HG02623 (cell line): ENCODE measurements around the gene LGALS3BP.

Experiments used
- ATAC-seq: cut with Tn5 transposase; IDR thresholded peaks from one replicate; pipeline ENCODE4 v1.9.1; 2021; ENCODE audit warnings: moderate library complexity; ENCODE audit not compliant: unreplicated experiment

Gene LGALS3BP

DNA sequence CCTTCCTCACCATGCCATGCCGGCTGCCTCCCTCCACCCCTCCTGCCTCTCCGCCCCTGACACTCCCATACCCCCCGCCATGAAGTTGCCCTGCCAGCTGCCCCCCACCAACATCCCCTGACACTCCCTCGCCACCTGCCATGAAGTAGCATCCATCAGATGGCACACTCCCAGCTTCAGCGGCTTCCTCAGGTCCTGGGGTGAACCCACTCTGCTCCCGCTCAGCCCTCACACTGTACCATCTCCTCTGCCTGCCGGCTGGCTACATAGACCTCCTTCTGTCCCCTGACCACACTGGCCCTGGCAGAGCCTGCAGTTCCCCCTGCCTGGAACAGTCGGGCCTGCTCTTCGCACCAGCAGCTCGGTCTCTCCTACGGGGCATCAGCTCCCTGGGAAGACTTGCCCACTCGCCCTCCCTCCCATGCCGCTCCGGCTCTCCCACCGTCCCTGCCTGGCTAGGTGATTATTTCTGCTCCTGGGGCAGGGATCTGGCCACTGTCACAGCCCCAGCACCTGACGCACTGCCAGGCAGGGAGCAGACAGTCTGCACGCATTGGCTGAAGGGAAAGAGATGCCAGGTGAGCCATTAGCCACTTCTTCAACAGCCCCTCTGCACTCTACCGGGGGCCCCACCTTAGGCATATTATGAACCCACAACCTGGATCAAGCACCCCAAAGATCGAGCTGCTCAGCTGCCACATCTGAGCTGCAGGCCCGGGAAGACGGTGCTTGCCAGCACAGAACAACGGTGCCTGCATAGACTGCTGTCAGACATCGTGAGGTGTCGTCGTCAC, 20.9 kb upstream of the LGALS3BP start:
- ATAC-seq: no peak

DNA sequence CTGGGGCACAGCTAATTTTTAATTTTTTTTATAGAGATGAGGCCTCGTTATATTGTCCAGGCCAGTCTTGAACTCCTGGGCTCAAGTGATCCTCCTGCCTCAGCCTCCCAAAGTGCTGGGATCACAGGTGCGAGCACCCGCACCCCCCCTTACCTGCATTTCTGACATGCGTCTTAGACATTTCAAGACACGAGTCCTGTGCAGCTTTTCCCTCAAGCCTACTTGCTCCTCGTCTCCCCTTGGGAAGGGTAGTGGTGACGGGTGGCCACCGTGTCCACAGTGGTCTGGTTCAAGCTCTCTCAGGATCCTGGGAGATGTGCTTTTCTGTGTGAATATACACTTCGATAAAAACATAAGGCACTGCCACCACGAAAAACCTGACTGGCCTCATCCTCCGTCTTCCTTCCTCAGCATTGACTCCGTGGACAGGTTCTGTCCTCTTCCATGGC, 20.2 kb upstream of the LGALS3BP start:
- ATAC-seq: no peak

DNA sequence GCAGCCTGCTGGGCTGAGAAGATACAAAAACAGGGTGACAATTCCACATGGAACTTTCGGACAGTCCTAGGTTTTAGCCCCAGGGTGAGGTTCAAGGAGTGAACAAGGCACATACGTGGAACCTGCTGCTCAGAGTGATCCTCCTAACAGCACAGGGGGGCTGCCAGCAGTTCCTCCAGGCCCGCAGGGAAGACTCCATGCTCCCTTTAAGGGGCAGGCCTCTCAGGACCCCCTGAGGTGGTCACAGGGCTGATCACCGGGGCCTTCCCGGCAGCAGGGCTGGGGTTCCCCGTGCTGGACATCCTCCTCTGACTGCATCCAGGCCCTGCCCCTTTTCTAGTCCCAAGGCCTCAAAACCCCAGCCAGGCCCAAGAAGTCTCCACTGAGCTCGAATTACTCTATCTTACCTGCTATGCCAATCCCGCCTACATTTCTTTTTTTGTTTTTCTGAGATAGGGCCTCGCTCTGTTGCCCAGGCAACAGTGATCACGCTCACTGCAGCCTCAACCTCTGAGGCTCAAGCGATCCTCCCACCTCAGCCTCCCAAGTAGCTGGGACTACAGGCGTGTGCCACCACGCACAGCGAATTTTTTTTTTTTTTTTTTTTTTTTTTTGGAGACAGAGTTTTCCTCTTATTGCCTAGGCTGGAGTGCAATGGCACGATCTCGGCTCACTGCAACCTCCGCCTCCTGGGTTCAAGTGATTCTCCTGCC, 19.5 kb upstream of the LGALS3BP start:
- ATAC-seq: no peak

DNA sequence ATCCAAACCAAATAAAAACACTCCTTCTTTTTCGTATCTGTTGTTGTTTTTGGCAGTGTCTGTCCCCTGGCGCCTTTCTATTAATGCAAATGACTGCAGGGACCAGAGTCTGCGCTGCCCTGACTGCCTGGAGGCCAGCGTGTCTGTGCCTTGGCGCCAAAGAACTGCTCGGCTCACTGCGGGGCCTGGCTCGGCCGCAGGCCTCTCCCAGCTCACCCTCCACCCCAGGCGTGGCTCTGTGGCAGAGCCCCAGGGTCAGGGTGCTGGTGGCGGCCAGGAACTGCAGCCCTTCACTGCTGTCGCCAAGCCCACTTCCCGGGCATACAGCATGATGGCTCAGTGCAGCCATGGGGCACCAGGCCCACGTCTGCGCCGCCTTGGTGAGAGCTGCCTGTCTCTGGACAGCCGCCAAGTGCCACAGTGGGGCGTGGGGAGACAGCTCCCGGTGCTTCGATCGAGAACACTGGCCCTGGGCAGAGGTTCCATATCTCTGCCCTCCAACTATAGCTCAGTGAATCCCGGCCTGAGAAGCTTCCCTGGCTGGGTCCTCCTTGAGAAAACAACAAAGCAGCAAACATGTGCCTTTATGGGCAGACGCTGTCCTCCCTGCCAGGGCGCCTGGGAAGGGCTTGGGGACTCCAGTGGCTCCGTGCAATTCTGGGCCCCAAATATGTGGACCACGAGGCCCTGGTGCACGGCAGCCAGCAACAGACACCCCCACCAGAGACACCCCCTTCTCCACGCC, 18.8 kb upstream of the LGALS3BP start:
- no peak for ATAC-seq

DNA sequence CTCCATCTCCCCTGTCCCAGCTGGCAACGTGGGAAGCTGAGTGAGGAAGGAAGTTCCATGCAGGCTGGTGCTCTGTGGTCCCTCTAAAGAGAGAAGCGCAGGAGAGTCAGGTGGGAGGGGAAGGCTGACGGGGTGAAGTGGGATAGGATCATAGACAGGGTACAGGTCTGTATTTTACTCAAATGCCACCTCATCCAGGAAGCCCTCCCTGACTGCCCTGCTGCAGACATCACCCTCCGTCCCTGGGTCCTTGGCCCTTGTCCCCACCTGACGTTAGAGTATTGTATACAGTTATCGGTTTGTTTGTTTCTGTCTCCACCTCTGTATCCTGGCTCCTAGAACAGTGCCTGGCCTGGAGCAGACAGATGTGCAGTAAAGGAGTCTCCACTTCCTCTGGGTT, 18.2 kb upstream of the LGALS3BP start:
- ATAC-seq: no peak

DNA sequence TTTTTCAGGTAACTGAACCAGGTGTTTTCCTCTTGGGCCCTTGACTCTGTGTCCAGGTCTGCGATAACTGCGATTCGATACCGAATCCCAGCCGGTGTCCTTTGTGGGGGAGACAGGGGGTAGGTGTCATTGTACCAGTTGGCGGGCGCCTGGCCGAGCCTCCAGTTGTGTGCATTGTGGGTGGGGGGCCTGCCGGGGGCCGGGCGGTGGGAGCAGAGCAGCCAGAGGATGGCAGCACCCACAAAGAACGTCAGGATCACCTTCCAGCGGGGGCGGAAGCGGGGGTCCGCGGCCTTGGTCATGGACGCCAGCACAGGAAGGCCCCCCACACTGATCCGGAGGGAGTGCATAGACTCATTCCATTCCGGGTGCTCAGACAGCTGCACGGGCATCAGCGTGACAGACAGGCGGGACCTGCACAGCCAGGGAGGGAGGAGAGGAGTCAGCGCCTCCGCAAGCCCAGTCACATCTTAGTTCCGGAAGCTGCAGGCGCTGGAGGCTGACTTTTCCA, 17.6 kb upstream of the LGALS3BP start:
- no peak for ATAC-seq

DNA sequence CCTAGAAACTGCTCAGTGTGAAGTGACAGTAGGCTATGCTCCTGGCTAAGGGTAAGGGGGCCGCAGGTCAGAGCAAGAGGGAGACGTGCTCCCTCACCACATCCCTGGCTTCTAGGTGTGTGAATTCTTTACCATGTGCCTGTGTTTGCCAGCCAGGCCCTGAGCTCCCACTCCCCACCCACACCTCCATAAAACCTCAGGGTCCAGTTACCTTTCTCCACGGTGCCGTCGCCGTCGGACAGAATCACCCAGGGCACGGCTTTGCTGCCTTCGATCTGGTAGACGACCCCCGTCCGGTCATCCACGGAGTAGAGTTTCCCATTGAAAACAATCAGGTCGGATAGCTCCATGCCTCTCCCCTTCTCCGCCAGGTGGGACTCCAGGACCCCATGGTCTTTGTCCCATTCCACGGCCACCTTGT, 17.1 kb upstream of the LGALS3BP start:
- ATAC-seq: no peak

DNA sequence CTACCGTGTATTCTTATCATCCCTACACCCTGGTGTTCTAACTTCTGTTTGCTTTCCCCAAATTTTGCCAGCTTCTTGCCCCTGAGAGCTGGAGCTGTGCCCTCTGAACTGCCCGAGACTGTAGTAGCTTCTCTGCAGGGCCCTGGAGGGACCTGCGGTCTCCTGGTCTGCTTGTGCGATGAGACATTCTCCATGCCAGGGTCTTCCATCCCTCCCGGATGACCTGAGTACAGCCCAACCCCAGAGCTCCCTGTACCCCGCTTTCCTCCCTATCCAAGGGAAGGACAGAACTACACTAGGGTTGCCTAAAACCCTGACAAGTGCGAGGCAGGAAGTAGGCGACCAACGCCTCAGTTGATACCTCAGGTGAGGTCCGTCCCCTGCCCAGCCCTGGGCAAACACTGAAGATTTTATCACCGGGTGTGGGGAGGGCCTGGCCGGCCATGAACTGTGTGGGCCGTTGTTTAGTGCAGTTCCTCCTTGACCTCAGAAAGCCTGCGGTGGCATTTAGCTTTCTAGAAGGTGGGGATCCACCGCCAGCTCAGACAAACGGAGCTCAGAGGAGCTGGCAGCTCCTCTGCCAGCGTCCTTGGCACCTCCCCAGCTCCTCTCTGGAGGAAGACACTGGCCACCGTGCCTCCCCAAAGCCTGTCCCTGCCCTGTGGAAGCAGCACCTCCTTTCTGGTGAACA, 16.2 kb upstream of the LGALS3BP start:
- ATAC-seq: no peak

DNA sequence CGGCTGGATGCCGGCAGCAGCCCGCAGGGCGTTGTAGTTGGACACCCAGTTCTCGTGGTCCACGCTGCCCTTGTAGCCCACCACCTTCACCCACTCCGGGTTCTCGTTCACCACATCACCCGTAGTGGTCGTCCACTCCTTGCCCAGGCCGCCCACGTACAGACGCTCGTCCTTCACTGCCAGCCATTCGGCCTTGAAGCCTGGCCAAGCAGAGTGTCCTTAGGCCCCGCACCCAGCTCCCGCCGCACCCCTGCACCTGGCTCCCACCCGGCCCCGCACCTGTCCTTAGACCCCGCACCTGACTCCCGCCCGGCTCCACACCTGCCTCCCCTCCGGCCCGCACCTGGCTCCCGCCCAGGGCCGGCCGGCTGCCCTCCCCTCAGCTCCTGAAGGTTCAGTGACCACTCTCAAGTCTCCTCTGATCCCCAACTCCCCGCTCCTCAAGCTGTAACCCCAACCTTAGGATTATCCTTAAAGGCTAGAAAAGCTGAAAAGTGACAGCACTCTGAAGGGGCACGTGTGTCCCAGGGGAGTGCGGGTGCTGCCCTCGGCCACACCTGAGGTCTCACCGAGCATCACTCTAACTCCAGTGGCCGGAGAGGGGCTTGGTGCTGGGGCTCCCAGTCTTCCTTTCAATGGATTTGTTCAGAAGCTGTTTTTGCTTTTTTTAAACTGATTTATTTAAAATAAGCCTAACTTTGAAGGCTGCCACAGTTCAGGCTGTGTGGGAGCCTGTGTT, 15.5 kb upstream of the LGALS3BP start:
- no peak for ATAC-seq

DNA sequence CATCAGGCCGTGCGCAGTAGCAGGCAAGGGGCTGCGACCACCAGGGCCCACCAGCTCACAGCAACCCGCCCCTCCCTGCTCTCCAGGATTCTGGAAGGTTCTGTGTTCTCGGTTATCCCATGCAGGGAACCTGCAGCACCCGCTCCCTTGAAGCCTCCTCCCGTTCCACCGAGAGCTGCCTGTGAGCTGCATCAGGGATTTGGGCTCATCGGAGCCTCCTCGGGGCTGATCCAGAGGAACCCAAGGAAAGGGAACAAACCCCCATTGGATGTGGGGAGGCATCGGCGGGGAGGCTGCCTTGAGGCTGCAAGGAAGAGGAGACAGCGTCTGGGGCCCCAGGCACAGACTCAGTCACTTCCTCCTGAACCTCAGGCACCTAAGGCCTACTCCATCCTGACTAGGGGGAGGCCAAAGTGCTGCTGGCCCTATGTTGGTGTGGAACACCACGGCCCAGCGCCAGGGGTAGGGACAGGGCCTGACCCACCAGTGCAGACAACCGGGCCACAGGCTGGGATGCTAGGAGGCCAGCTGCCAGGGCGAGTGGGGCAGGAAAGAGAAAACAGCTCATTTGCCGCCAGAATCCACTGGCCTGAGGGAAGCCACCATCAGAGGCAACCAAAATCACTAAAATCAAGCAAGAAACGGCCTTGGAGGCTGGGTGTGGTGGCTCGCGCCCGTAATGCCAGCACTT, 14.4 kb upstream of the LGALS3BP start:
- no peak for ATAC-seq

DNA sequence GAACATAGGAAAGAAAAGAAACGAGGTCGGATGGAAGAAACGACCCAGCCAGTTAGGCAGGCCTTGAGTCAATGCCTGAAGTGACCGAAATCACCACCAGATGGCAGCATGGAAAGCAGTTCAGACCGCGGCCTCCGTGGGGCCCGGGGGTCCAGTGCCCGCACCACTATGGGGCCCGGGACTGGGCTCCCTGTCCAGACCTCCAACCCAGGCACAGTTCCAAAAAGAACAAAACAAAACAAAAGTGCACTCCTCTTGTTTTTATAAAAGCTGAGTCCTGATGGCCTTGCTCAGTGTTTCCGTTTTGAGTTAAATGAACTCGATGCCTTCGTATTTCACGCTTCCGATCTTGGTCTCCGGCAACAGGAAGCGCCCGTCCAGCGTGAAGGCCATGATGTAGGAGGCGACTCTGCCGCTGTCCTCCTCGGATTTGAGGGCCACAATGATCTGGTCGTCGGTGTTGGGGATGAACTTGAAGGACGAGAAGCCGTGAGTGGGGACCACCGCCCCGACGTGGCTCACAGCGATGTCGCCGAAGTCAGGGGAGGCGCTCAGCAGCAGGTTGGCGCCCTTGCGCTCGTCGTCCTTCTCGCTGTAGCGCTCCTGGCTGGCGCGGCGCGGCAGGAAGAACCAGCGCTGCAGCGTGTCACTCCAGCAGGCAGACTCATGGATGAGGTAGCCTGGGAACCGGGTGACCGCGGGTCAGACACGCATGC, 13.7 kb upstream of the LGALS3BP start:
- ATAC-seq: no peak

DNA sequence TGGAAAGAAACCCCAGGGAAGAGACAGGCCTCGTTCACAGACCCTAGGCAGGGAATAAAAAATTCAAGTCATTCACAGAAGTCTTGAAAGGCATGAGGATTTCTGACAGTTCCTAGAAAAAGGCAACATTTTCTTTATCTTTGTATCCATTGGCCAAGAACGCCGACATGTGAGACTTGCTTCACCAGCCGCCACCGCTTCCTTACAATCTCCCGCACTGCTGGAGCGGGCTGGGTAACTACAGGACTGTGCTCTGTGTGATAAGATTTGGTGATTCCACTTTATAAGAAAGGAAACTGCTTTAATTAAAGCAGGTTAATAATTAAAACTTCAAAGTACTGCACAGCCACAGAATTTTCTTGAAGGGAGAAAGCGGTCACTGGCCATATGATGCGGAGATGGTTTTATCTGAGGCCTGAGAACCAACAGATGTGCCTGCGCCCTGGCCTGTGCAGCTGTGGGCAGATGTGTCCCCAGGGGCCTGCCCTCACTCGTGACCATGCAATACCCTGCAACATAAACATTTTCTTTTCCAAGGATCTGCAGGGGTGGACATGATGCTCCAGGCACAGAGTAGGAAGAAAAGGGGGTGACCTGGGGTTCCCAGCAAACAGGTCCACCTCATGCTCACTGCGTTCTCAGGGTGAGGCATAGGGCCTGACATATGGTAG, 13.0 kb upstream of the LGALS3BP start:
- ATAC-seq: no peak

DNA sequence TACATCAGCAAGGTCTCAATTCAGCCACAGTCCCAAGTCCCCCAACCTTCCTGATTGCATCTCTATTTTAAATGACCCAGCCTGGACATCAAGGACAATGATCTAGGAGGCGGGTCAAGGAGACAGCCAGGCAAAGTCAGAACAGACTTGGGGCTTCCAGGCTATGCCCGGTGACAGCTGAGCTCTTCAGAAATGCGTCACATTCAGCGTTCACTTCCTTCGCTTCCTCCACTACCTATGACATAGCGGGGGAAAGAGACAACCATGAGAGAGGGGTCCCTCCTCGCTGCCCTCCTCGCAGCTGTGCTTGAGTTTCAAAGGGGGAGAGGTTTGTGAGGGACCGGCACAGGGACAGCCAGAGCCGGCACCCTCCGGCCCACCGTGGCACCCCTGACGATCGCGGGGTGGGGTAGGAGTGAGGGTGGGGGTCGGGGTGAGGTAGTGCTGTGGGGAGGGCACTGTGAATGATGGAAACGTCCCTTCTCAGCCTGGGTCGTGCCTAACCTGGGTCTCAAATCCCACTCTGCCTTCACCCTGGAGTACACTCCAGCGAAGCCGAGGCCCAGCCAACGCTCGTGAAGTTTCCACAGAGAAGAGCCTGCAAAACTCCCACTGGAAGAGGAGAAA, 12.3 kb upstream of the LGALS3BP start:
- ATAC-seq: no peak

DNA sequence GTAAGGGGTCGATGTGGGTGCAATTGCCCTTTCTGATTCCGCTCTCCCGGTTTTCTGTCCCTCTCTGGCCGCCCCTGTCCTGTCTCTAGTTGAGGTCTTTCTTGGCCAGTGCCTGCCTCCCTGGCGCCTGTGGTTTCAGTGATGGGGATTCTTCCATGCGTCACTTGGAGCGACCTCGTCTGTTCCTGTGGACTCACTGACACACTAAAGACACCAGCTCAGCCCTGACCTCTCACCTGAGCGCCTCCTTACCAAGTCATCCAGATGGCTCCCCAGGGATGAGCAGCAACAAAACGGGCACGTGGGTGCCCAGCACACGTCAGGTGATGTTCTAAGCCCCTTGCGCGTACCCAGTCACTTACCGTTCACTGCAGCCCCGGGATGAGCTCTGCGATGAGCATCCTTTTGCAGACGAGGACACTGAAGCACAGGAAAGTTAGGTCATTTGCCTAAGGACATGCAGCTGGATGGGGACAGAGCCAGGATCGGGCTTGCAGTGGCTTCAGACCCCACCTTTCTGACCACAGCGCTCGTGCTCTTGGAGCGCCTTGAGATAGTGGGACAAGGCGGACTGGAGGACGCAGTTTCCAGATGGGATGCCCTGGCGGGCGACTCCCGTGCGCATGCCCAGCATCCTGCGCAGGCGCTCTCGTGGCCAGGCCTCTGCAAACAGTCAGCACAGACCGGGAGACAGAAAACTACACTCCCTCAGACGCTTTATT, 11.5 kb upstream of the LGALS3BP start:
- ATAC-seq: no peak

DNA sequence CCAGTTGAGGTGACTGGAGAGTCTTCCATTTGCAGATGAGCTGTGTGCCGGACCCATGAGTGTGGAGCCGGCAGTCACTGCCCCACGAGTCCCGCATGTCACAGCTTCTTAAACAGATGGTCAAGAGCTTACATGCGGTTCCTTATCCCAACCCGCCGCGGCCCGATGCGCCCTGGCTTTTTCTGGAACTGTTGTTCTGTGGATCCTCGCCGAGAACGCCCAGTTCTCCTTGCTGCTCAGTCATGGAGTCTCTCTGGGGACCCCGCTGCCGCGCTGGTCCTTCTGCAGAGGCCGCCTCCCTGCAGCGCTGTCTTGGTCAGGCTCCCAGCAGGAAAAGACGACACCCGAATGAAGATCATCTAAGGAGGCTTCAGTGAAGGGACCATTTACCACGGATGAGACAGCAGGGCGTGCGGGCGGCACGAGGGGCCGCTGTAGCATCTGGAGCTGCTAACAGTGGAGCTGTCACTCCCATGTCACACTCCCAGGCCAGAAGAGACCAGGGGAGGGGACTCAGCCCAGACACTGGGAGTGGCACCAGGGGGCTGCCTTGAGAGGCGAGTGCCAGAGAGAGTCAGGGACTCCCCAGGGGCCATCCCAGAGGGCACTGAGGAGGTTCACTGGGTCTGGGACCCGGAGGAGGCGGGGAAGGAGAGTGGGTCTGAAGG, 10.8 kb upstream of the LGALS3BP start:
- ATAC-seq: no peak

DNA sequence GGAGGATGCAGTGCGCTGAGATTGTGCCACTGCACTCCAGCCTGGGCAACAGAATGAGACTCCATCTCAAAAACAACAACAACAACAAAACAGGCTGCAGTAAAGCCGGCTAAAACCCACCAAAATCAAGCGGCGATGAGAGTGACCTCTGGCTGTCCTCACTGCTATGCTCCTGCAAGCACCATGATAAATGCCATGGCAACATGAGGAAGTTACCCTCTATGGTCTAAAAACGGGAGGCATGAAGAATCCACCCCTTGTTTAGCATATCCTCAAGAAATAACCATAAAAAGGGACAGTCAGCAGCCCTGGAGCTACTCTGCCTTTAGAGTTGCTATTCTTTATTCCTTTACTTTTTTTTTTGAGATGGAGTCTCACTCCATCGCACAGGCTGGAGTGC, 8.4 kb upstream of the LGALS3BP start:
- ATAC-seq: no peak
